DMS53 treated with DMSO at 0.1 percent for 48 hours (cell line): Measurements from ENCODE around the gene C2.

Source experiments
- DNase-seq: peaks from one replicate; lab custom pipeline; 2025; ENCODE audit not compliant: unreplicated experiment; lab: John Stamatoyannopoulos, UW

The C2 gene

GRCh38 chr6:31927242-31927862 is at the start of gene C2:
Gene C2, plus strand, starts transcription at chr6:31927717. Its CDS starts 36 bp downstream, at chr6:31927753.
- DNase-seq: no peak

- DNase-seq: no peak
These were observed 49.3 kb upstream of the C2 start for GRCh38 chr6:31878222-31878621.

GRCh38 chr6:31878726-31879125 is 48.8 kb upstream of the C2 start, which contains the start of gene SLC44A4:
Gene SLC44A4, minus strand, starts transcription at chr6:31878997. Its CDS starts 17 bp downstream, at chr6:31878980.
- DNase-seq: no peak

GRCh38 chr6:31879143-31879542 is 48.4 kb upstream of the C2 start:
- DNase-seq: no peak

GRCh38 chr6:31879901-31880300 is 47.6 kb upstream of the C2 start:
- DNase-seq: no peak

- no peak for DNase-seq
These were observed 46.9 kb upstream of the C2 start for GRCh38 chr6:31880616-31881015.

- no peak for DNase-seq
These were observed 46.2 kb upstream of the C2 start for GRCh38 chr6:31881136-31881859.

GRCh38 chr6:31882344-31882743 is 45.2 kb upstream of the C2 start:
- DNase-seq: peak; percentile 27

GRCh38 chr6:31883676-31884075 is 43.8 kb upstream of the C2 start:
- no peak for DNase-seq

- no peak for DNase-seq
These were observed 42.9 kb upstream of the C2 start for GRCh38 chr6:31884528-31885035.

- no peak for DNase-seq
These were observed 41.0 kb upstream of the C2 start for GRCh38 chr6:31886541-31886991.

- no peak for DNase-seq
These were observed 40.1 kb upstream of the C2 start for GRCh38 chr6:31887173-31888007.

GRCh38 chr6:31888276-31889258 is 39.0 kb upstream of the C2 start:
- no peak for DNase-seq

- no peak for DNase-seq
These were observed 38.1 kb upstream of the C2 start for GRCh38 chr6:31889331-31889972.

GRCh38 chr6:31892821-31893220 is 34.7 kb upstream of the C2 start:
- no peak for DNase-seq

GRCh38 chr6:31896493-31896855 is 31.0 kb upstream of the C2 start:
- no peak for DNase-seq

- no peak for DNase-seq
These were observed 30.5 kb upstream of the C2 start for GRCh38 chr6:31896856-31897611.

GRCh38 chr6:31897612-31898382 is 29.7 kb upstream of the C2 start, which contains the start of gene EHMT2:
Gene EHMT2, minus strand, starts transcription at chr6:31897698. Its CDS starts 21 bp downstream, at chr6:31897677.
- DNase-seq: peak; percentile 70
